Loucy (cell line): ENCODE data around the gene CYP4F12.

ENCODE experiments used
- H2AFZ ChIP-seq: fragments of 200-600 bp; sonication (generic); 2 replicates; pipeline ENCODE4 v1.6.0; 2016; ENCODE audit warnings: antibody characterized with exemption, mild to moderate bottlenecking, low read length, moderate library complexity
- H3F3A ChIP-seq: fragments of 200-600 bp; 2 replicates; pipeline ENCODE4 v1.6.0; 2016; ENCODE audit warnings: antibody characterized with exemption, low read depth, mild to moderate bottlenecking
- H3K27me3 ChIP-seq: fragments of 200-600 bp; sonication (generic); 2 replicates; pipeline ENCODE4 v1.6.1; 2014; ENCODE audit warnings: low read length, mild to moderate bottlenecking; ENCODE audit not compliant: insufficient read depth, poor library complexity, severe bottlenecking
- H3K36me3 ChIP-seq: fragments of 200-600 bp; sonication (generic); 2 replicates; pipeline ENCODE4 v1.6.1; 2016; ENCODE audit warnings: low read length; ENCODE audit not compliant: insufficient read depth
- H3K4me1 ChIP-seq: fragments of 200-600 bp; sonication (generic); 2 replicates; pipeline ENCODE4 v1.5.1; 2014; ENCODE audit warnings: low read length, mild to moderate bottlenecking; ENCODE audit not compliant: insufficient read depth, poor library complexity, severe bottlenecking
- H3K4me2 ChIP-seq: fragments of 200-600 bp; sonication (generic); 2 replicates; pipeline ENCODE4 v1.6.0; 2014; ENCODE audit warnings: antibody characterized with exemption, low read length, low read depth, mild to moderate bottlenecking; ENCODE audit not compliant: poor library complexity, severe bottlenecking
- H3K4me3 ChIP-seq: fragments of 200-600 bp; sonication (generic); 2 replicates; pipeline ENCODE4 v1.5.1; 2014; ENCODE audit warnings: low read length, mild to moderate bottlenecking, mixed read lengths; ENCODE audit not compliant: poor library complexity, severe bottlenecking
- H3K79me2 ChIP-seq: fragments of 200-600 bp; sonication (generic); 2 replicates; pipeline ENCODE4 v1.6.1; 2014; ENCODE audit warnings: low read length; ENCODE audit not compliant: insufficient read depth
- H3K9ac ChIP-seq: fragments of 200-600 bp; sonication (generic); 2 replicates; pipeline ENCODE4 v1.6.0; 2014; ENCODE audit warnings: mild to moderate bottlenecking, low read depth, low read length, moderate library complexity; ENCODE audit not compliant: poor library complexity, severe bottlenecking
- H3K9me2 ChIP-seq: fragments of 200-600 bp; sonication (generic); replicated peaks from 2 replicates; pipeline ENCODE4 v1.6.1; 2016; ENCODE audit warnings: low read depth, low read length, mixed read lengths
- H3K9me3 ChIP-seq: fragments of 200-600 bp; sonication (generic); 2 replicates; pipeline ENCODE4 v1.6.1; 2014; ENCODE audit warnings: mild to moderate bottlenecking, antibody characterized with exemption, low read length, low read depth; ENCODE audit not compliant: insufficient read depth
- H4K20me1 ChIP-seq: fragments of 200-600 bp; sonication (generic); 2 replicates; pipeline ENCODE4 v1.6.0; 2014; ENCODE audit warnings: antibody characterized with exemption, low read length, mild to moderate bottlenecking; ENCODE audit not compliant: insufficient read depth, poor library complexity, severe bottlenecking
- CTCF ChIP-seq: fragments of 200-600 bp; sonication (generic); conservative IDR thresholded peaks from 2 replicates; pipeline ENCODE4 v1.5.1; 2014; ENCODE audit warnings: mild to moderate bottlenecking, antibody characterized with exemption, low read length
- EZH2phosphoT487 ChIP-seq: fragments of 200-600 bp; IDR thresholded peaks from 2 replicates; pipeline ENCODE4 v1.6.1; 2018; ENCODE audit warnings: antibody characterized with exemption, mild to moderate bottlenecking, moderate library complexity, borderline replicate concordance

The CYP4F12 gene

GRCh38 chr19:15727724-15728123 lies 54.8 kb downstream of the CYP4F12 start, which contains the start of gene OR10H2:
Gene OR10H2, plus strand, starts transcription at chr19:15728024. Its CDS starts 20 bp downstream, at chr19:15728044.
- Histone ChIP-seq H2AFZ (no peak within 1 kb of the TSS), H3K9me3 (no peaks in the 10 kb centered on the region), H3F3A (no peaks in the 10 kb centered on the region), H4K20me1 (no peaks in the 10 kb centered on the region), H3K36me3 (no peaks in the 10 kb centered on the region), H3K4me2 (no peak within 1 kb of the TSS), H3K4me3 (no peak within 1 kb of the TSS), H3K79me2 (no peaks in the 10 kb centered on the region), H3K9me2 (no peaks in the 10 kb centered on the region), H3K4me1 (no peaks in the 10 kb centered on the region), H3K9ac (no peak within 1 kb of the TSS), H3K27me3 (no peaks in the 10 kb centered on the region)
- TF ChIP-seq EZH2phosphoT487 (no peak), CTCF (no peak)

- Histone ChIP-seq H2AFZ (no peak overlapping the region), H4K20me1 (no peaks in the 10 kb centered on the region), H3K36me3 (no peaks in the 10 kb centered on the region), H3K9ac (no peak overlapping the region), H3F3A (no peaks in the 10 kb centered on the region), H3K4me1 (no peaks in the 10 kb centered on the region), H3K4me2 (no peak overlapping the region), H3K9me2 (no peaks in the 10 kb centered on the region), H3K79me2 (no peaks in the 10 kb centered on the region), H3K4me3 (no peak overlapping the region), H3K27me3 (no peaks in the 10 kb centered on the region), H3K9me3 (no peaks in the 10 kb centered on the region)
- TF ChIP-seq CTCF (no peak), EZH2phosphoT487 (no peak)
These were observed 57.7 kb downstream of the CYP4F12 start for GRCh38 chr19:15730538-15730937.

GRCh38 chr19:15732388-15732787 lies 59.5 kb downstream of the CYP4F12 start:
- no peaks in the 10 kb centered on the region for H3K36me3 ChIP-seq
- no peaks in the 10 kb centered on the region for H3K4me1 ChIP-seq
- no peak overlapping the region for H3K4me2 ChIP-seq
- no peak overlapping the region for H3K9ac ChIP-seq
- no peaks in the 10 kb centered on the region for H3K9me3 ChIP-seq
- TF ChIP-seq CTCF (no peak), EZH2phosphoT487 (no peak)
- H4K20me1 ChIP-seq, result no peaks in the 10 kb centered on the region
- H3K4me3 ChIP-seq, result no peak overlapping the region
- H3K9me2 ChIP-seq, result no peaks in the 10 kb centered on the region
- no peaks in the 10 kb centered on the region for H3K79me2 ChIP-seq
- no peaks in the 10 kb centered on the region for H3K27me3 ChIP-seq
- H2AFZ ChIP-seq, result no peak overlapping the region
- H3F3A ChIP-seq, result no peaks in the 10 kb centered on the region
